Caco-2 (cell line): ENCODE results near the gene SLC45A2. TPM values are rescaled to one million over a fixed set of nuclear protein-coding genes. Genes with fewer than 3 reads are reported as not detected.

Source experiments
- BruUV-seq: library from RNA; stranded (reverse); fragments of 400-500 nt; replicated peaks from 2 replicates; lab custom pipeline; 2021; lab: Mats Ljungman, UMichigan
- CTCF ChIA-PET: fragments of 300-600 bp; sonication (Branson Sonifier 250); formaldehyde crosslinking; loops from one replicate; lab custom pipeline; 2022; ENCODE audit warnings: antibody characterized with exemption; lab: Charles Lee
- POLR2A ChIA-PET: fragments of 300-600 bp; sonication (Branson Sonifier 250); formaldehyde crosslinking; loops from one replicate; lab custom pipeline; 2022; ENCODE audit warnings: antibody characterized with exemption; lab: Charles Lee
- DNase-seq, 2 experiments: peaks; one replicate each; pipeline versions ENCODE4 v3.0.0 to v3.0.0-alpha.2; 2020 to 2022
- H3K27me3 ChIP-seq: replicated peaks from 2 replicates; pipeline ENCODE4 v1.6.0; 2011; ENCODE audit warnings: low read length; ENCODE audit not compliant: control insufficient read depth, insufficient read depth
- H3K36me3 ChIP-seq: 2 replicates; pipeline ENCODE4 v1.5.1; 2011; ENCODE audit warnings: low read length; ENCODE audit not compliant: control insufficient read depth, insufficient read depth
- H3K4me1 ChIP-seq: fragments of 250-450 bp; sonication (Bioruptor Pico); 2 replicates; pipeline ENCODE4 v1.5.1; 2020; ENCODE audit warnings: mild to moderate bottlenecking
- H3K4me3 ChIP-seq: 2 replicates; pipeline ENCODE4 v1.5.1; 2011; ENCODE audit warnings: low read depth, mild to moderate bottlenecking, control low read depth, low read length
- H3K9me3 ChIP-seq: fragments of 250-450 bp; sonication (Bioruptor Pico); 2 replicates; pipeline ENCODE4 v1.5.1; 2020; ENCODE audit warnings: mild to moderate bottlenecking, moderate library complexity
- H3K27ac Mint-ChIP-seq: one replicate; pipeline ENCODE4 v1.8.0; 2022; ENCODE audit warnings: mixed read lengths; ENCODE audit not compliant: unreplicated experiment
- H3K27me3 Mint-ChIP-seq: one replicate; pipeline ENCODE4 v1.8.0; 2022; ENCODE audit warnings: mixed read lengths; ENCODE audit not compliant: insufficient read depth, unreplicated experiment
- H3K36me3 Mint-ChIP-seq: one replicate; pipeline ENCODE4 v1.8.0; 2022; ENCODE audit warnings: mild to moderate bottlenecking, mixed read lengths; ENCODE audit not compliant: insufficient read depth, unreplicated experiment
- H3K4me1 Mint-ChIP-seq: one replicate; pipeline ENCODE4 v1.8.0; 2022; ENCODE audit warnings: low read depth, mixed read lengths; ENCODE audit not compliant: unreplicated experiment
- H3K4me3 Mint-ChIP-seq: one replicate; pipeline ENCODE4 v1.8.0; 2022; ENCODE audit warnings: mild to moderate bottlenecking, moderate library complexity, mixed read lengths; ENCODE audit not compliant: unreplicated experiment
- H3K9me3 Mint-ChIP-seq: one replicate; pipeline ENCODE4 v1.8.0; 2022; ENCODE audit warnings: mixed read lengths; ENCODE audit not compliant: unreplicated experiment
- intact Hi-C: fragments of 100-400 bp; cut with micrococcal nuclease; formaldehyde crosslinking; loops from one replicate; pipeline ENCODE4 v1.10.0; 2022; ENCODE audit not compliant: unreplicated experiment
- total RNA-seq: library from RNA; stranded (reverse); gene quantifications from 2 replicates; pipeline ENCODE4 v1.2.3, GENCODE V29; 2022
- TF ChIP-seq, protein P1 (sequence below), 2 experiments: fragments of 200-600 bp in 1 of 2; IDR thresholded peaks; 1 replicate in 1 of 2; 2 replicates in 1 of 2; pipeline versions ENCODE4 v1.5.1 to v1.8.0; 2011 to 2022; ENCODE audit warnings: antibody characterized with exemption in 1 of 2, control low read depth in 1 of 2, inconsistent platforms in 1 of 2, low read depth in 1 of 2, low read length in 1 of 2, mild to moderate bottlenecking in 1 of 2, moderate library complexity in 1 of 2; ENCODE audit not compliant: insufficient read depth in 1 of 2, severe bottlenecking in 1 of 2, unreplicated experiment in 1 of 2

Gene SLC45A2
- total RNA-seq, 1 experiment from 2014 or later: 0.91 TPM

DNA sequence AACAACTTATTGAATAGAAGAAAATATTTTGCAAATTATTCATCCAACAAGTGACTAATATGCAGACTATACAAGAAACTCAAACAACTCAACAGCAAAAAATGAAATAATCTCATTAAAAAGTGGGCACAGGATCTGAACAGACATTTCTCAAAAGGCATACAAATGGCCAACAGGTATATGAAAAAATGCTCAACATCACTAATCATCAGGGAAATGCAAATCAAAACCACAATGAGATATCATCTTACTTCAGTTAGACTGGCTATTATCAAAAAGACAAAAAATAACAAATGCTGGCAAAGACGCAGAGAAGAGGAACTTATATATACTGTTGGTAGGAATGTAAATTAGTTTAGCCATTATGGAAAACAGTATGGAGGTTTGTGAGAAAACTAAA is 25.1 kb upstream of the SLC45A2 start:
- Histone ChIP-seq H3K36me3 (peaks cover 2% of the 10 kb centered on the region; the same call in 1 of the 2 replicates), H3K4me3 (no peak overlapping the region; the same call in 1 of the 2 replicates), H3K9me3 (no peaks in the 10 kb centered on the region), H3K4me1 (peaks cover 36% of the 10 kb centered on the region), H3K27me3 (no peaks in the 10 kb centered on the region)
- peaks cover 10% of the 10 kb centered on the region for H3K9me3 Mint-ChIP-seq
- POLR2A ChIA-PET: no interaction called here
- TSS peak; percentile 1 for BruUV-seq
- H3K36me3 Mint-ChIP-seq: peaks cover 39% of the 10 kb centered on the region
- TF ChIP-seq, protein P1, sequence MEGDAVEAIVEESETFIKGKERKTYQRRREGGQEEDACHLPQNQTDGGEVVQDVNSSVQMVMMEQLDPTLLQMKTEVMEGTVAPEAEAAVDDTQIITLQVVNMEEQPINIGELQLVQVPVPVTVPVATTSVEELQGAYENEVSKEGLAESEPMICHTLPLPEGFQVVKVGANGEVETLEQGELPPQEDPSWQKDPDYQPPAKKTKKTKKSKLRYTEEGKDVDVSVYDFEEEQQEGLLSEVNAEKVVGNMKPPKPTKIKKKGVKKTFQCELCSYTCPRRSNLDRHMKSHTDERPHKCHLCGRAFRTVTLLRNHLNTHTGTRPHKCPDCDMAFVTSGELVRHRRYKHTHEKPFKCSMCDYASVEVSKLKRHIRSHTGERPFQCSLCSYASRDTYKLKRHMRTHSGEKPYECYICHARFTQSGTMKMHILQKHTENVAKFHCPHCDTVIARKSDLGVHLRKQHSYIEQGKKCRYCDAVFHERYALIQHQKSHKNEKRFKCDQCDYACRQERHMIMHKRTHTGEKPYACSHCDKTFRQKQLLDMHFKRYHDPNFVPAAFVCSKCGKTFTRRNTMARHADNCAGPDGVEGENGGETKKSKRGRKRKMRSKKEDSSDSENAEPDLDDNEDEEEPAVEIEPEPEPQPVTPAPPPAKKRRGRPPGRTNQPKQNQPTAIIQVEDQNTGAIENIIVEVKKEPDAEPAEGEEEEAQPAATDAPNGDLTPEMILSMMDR (IDR thresholded peaks at IDR 0.05; ENCODE audit: insufficient read depth in 1 of 2, low read depth in 1 of 2, low read length in 1 of 2, severe bottlenecking in 1 of 2, unreplicated experiment in 1 of 2): no peak
- intact Hi-C loops: loop anchor here (2.0 kb wide), 1 partner anchor 25 kb away; no protein-coding TSS in a partner anchor
- H3K27ac Mint-ChIP-seq: peak overlapping the region; percentile 85
- H3K27me3 Mint-ChIP-seq: no peaks in the 10 kb centered on the region
- peaks cover 32% of the 10 kb centered on the region for H3K4me1 Mint-ChIP-seq
- CTCF ChIA-PET: no interaction called here
- no peak for DNase-seq
- peak overlapping the region; percentile 84 for H3K4me3 Mint-ChIP-seq

DNA sequence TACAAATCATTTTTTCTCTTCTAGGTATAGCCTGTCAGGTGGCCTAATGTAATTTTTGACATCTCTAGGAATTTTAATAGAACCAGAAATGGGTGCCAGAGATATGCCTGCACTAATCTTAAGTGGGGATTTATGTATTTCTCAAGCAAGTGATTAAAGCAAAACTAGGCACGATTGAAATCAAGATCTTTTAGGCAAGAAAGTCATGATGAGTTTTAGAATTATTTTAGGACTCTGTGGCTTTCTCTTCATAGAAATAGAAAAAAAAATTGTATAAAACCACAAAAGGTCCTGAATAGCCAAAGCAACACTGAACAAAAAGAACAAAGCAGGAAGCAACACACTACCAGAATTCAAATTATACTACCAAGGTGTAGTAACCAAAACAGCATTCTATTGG is 24.3 kb upstream of the SLC45A2 start:
- Histone ChIP-seq H3K4me3 (peak overlapping the region; percentile 85), H3K36me3 (peaks cover 5% of the 10 kb centered on the region), H3K4me1 (peaks cover 41% of the 10 kb centered on the region), H3K9me3 (no peaks in the 10 kb centered on the region), H3K27me3 (no peaks in the 10 kb centered on the region)
- DNase-seq: no peak
- H3K4me1 Mint-ChIP-seq: peaks cover 36% of the 10 kb centered on the region
- ChIA-PET CTCF (interaction anchor here (0.7 to 0.8 kb wide), 2 partner anchors 32 to 57 kb away, joined by 3 to 6 read pairs; no protein-coding TSS in a partner anchor), POLR2A (interaction anchor here (0.6 to 1.5 kb wide), 3 partner anchors 11 to 27 kb away, joined by 3 to 10 read pairs (median 6); no protein-coding TSS in a partner anchor)
- peaks cover 47% of the 10 kb centered on the region for H3K36me3 Mint-ChIP-seq
- H3K4me3 Mint-ChIP-seq: peak overlapping the region; percentile 84
- TF ChIP-seq, protein P1 (IDR thresholded peaks at IDR 0.05; ENCODE audit: insufficient read depth in 1 of 2, low read depth in 1 of 2, low read length in 1 of 2, severe bottlenecking in 1 of 2, unreplicated experiment in 1 of 2): no peak
- BruUV-seq: no TSS peak
- H3K9me3 Mint-ChIP-seq: peaks cover 10% of the 10 kb centered on the region
- intact Hi-C loops: loop anchor here (1.0 kb wide), 1 partner anchor 29 kb away; no protein-coding TSS in a partner anchor
- peak overlapping the region; percentile 85 for H3K27ac Mint-ChIP-seq
- H3K27me3 Mint-ChIP-seq: no peaks in the 10 kb centered on the region

DNA sequence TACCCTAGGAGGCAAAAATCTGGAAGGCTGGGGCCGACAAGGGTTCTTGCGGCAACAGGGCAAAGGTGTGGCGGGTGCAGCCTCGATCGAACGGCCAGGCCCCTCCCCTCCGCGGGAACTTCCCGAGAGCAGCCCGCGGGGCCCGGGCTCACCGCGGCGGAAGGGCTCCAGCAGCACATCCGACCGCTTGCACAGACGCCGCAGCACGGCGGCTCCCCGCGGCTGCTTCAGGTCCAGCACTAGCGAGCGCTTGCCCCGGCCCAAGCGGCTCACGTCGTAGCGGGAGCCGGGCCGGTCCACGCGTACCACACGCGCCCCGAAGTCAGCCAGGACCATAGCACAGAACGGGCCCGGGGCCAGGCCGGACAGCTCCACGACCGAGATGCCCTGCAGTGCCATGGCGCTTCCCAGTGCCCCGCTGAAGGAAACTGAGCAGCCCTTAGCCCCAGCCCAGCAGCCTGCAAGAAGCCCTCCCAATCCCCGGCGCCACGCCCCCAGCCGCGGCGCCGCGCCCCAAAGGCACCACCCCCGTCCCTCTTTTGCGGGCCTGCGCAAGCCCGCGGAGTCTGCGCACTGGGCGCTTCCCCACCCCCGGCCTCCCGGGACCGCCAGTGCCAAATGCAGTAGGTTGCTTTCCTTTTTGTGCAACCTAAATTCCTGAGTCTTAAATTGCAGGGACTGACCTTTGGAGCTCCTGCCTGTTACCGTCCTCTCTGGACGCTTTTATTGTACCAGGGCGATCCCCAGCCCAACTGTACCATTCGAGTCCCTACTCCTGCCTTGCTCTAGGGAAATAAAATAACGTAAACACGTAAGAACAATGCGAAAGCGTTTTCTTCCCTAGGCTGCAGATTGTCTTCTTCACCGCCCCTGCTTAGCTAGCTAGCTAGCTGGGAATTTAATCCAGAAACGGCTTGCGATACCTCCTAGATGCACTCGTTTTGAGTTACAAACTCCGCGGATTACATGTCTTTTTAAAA is 23.4 kb upstream of the SLC45A2 start, which contains the start of gene AMACR:
TSS of gene AMACR (minus strand) at position 430 of the 980 bp plus-strand sequence. CDS start at position 399, 31 bp downstream.
- H3K36me3 ChIP-seq: peaks cover 5% of the 10 kb centered on the region
- peaks cover 56% of the 10 kb centered on the region for H3K36me3 Mint-ChIP-seq
- H3K27me3 ChIP-seq: no peaks in the 10 kb centered on the region
- CTCF ChIA-PET: interaction anchor here (0.7 to 0.8 kb wide), 3 partner anchors 10 to 58 kb away, joined by 3 to 6 read pairs (median 3); no protein-coding TSS in a partner anchor
- BruUV-seq: no TSS peak
- peak within 1 kb of the TSS; percentile 84 for H3K4me3 Mint-ChIP-seq
- peaks cover 10% of the 10 kb centered on the region for H3K9me3 Mint-ChIP-seq
- H3K4me3 ChIP-seq: peak within 1 kb of the TSS; percentile 85
- POLR2A ChIA-PET: interaction anchor here (0.5 to 1.5 kb wide), 7 partner anchors 10 to 1748 kb away, joined by 3 to 10 read pairs (median 5); no protein-coding TSS in a partner anchor
- H3K9me3 ChIP-seq: no peaks in the 10 kb centered on the region
- H3K27ac Mint-ChIP-seq: peak within 1 kb of the TSS; percentile 85
- no peaks in the 10 kb centered on the region for H3K27me3 Mint-ChIP-seq
- peaks cover 45% of the 10 kb centered on the region for H3K4me1 Mint-ChIP-seq
- TF ChIP-seq, protein P1 (IDR thresholded peaks at IDR 0.05; ENCODE audit: insufficient read depth in 1 of 2, low read depth in 1 of 2, low read length in 1 of 2, severe bottlenecking in 1 of 2, unreplicated experiment in 1 of 2): no peak
- peak; percentile 95 to 97 for DNase-seq
- H3K4me1 ChIP-seq: peaks cover 50% of the 10 kb centered on the region
- intact Hi-C loops: loop anchor here (1.0 kb wide), 1 partner anchor 30 kb away; no protein-coding TSS in a partner anchor
